ENCODE data around the gene DAAM2. TPM values are rescaled to one million over a fixed set of nuclear protein-coding genes. Genes with fewer than 3 reads are reported as not detected.

Gene DAAM2
- total and polyA plus RNA-seq, 2 donors, result 1.1 to 4.2 TPM

GRCh38 chr6:39945626-39946025 is 153.4 kb downstream of the DAAM2 start:
- WGBS, result 96% methylated on average over 1 of the region's 1 CpG
- H3K27ac ChIP-seq (ENCODE audit: low read depth in 1 of 2, low read length in 1 of 2), result no peak overlapping the region

DNA sequence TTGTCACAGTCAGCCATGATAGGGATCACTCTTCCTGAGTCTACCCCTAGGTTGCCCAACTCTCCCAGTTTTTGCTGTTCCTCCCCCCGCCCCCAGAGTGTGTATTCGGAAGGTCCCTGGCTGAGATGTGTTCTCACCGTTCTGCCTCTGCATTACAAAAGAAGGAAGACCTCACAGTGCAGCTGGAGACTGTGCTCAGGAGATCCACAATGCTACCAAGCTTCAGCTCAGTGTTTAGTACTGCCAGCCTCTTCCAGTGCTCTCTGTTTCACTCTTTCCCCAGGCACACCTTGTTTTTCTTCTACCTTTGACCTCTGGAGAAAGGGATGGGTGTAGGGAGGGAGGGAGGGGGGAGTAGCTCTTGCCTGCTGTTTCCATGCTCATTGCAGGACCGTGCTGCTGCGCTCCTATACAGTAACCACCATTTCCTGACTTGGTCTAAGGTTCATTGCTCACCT is 155.5 kb downstream of the DAAM2 start:
- Histone ChIP-seq H3K4me3 (ENCODE audit: low read length in 2 of 2) (no peak overlapping the region), H3K27ac (ENCODE audit: low read depth in 1 of 2, low read length in 1 of 2) (no peak overlapping the region), H3K4me1 (ENCODE audit: control insufficient read depth in 2 of 2, insufficient read depth in 2 of 2, low read length in 2 of 2) (peaks cover 2 to 5% of the 10 kb centered on the region in 2 donors), H3K9me3 (ENCODE audit: control insufficient read depth in 2 of 2, insufficient read depth in 1 of 2, low read length in 1 of 2) (no peaks in the 10 kb centered on the region), H3K36me3 (ENCODE audit: control insufficient read depth in 2 of 2, insufficient read depth in 2 of 2, low read length in 1 of 2) (no peaks in the 10 kb centered on the region), H3K27me3 (ENCODE audit: control insufficient read depth in 2 of 2, insufficient read depth in 1 of 2, low read length in 1 of 2) (peaks cover 0 to 3% of the 10 kb centered on the region in 2 donors)
- no peak for DNase-seq (ENCODE audit: low read depth in 6 of 9, low spot score in 9 of 9)
- 70% methylated on average over 5 of the region's 5 CpGs for WGBS

More at GRCh38 chr6:39945626-39946025, 153.4 kb downstream of the DAAM2 start:
- no peaks in the 10 kb centered on the region for H3K9me3 ChIP-seq (ENCODE audit: control insufficient read depth in 2 of 2, insufficient read depth in 1 of 2, low read length in 1 of 2)
- H3K36me3 ChIP-seq (ENCODE audit: control insufficient read depth in 2 of 2, insufficient read depth in 2 of 2, low read length in 1 of 2), result no peaks in the 10 kb centered on the region
- no peak for DNase-seq (ENCODE audit: low read depth in 6 of 9, low spot score in 9 of 9)
- peaks cover 0 to 3% of the 10 kb centered on the region in 2 donors for H3K27me3 ChIP-seq (ENCODE audit: control insufficient read depth in 2 of 2, insufficient read depth in 1 of 2, low read length in 1 of 2)
- no peak overlapping the region for H3K4me3 ChIP-seq (ENCODE audit: low read length in 2 of 2)
- peaks cover 2 to 5% of the 10 kb centered on the region in 2 donors for H3K4me1 ChIP-seq (ENCODE audit: control insufficient read depth in 2 of 2, insufficient read depth in 2 of 2, low read length in 2 of 2)

DNA sequence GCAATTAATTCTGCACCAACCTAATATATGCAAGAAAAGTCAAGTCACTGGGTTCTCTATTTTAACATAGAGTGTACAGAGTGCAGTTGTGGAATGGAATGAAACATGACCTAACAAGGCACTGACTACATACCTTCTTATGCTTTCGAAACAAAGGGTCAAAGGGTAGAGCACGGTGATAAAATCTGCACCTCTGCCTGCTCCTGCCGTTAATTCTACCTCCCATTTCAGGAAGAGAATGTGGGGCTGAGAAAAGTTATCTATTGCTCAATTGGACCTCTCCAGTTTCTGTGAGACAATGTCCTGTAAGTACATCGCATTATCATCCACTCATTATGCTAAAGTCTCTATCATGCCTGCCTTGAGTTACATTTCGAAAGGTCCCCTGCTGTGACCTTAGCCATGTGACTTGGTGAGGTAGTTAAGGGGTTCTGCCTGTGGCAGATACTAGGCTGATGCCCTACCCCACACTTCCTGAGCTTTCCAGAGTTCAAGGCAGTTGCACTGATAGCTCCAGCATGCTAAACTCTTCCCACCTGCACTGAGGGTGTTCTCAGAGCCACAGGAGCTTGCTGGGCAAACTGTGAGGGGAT is 156.1 kb downstream of the DAAM2 start:
- Histone ChIP-seq H3K27me3 (ENCODE audit: control insufficient read depth in 2 of 2, insufficient read depth in 1 of 2, low read length in 1 of 2) (peaks cover 0 to 3% of the 10 kb centered on the region in 2 donors), H3K27ac (ENCODE audit: low read depth in 1 of 2, low read length in 1 of 2) (no peak overlapping the region), H3K4me3 (ENCODE audit: low read length in 2 of 2) (no peak overlapping the region), H3K36me3 (ENCODE audit: control insufficient read depth in 2 of 2, insufficient read depth in 2 of 2, low read length in 1 of 2) (no peaks in the 10 kb centered on the region), H3K4me1 (ENCODE audit: control insufficient read depth in 2 of 2, insufficient read depth in 2 of 2, low read length in 2 of 2) (peaks cover 2 to 5% of the 10 kb centered on the region in 2 donors), H3K9me3 (ENCODE audit: control insufficient read depth in 2 of 2, insufficient read depth in 1 of 2, low read length in 1 of 2) (no peaks in the 10 kb centered on the region)
- DNase-seq (ENCODE audit: low read depth in 6 of 9, low spot score in 9 of 9), result no peak
- 84% methylated on average over 5 of the region's 5 CpGs for WGBS

DNA sequence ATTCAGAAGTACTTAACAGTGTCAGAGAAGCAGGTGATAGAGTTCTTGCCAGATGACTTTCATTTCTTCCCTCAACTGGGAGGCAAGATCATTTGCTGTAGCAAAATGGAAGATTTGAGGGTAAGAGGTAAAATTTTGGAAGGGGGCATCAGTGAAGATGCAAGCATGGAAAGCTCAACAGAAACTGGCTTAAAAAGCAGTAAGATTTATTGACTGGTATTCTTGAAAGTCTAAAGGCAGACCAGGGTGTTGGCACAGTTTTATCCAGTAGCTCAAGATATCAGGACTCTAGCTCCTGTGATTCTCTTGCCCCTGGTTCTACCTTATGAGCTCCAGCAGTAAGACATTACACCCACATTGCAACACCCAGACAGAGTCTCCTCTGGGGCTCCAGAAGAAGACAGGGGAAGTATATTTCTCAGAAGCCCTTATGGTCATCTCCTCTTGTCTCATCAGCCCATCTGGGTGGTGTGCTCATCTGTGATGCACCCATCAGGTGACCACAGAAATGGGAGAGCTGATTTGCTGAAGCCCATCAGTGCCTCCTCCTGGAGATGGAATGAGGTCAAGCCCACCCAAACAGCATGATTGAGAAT is 158.0 kb downstream of the DAAM2 start:
- DNase-seq (ENCODE audit: low read depth in 6 of 9, low spot score in 9 of 9), result no peak
- Histone ChIP-seq H3K36me3 (ENCODE audit: control insufficient read depth in 2 of 2, insufficient read depth in 2 of 2, low read length in 1 of 2) (no peaks in the 10 kb centered on the region), H3K27ac (ENCODE audit: low read depth in 1 of 2, low read length in 1 of 2) (no peak overlapping the region), H3K4me3 (ENCODE audit: low read length in 2 of 2) (no peak overlapping the region), H3K27me3 (ENCODE audit: control insufficient read depth in 2 of 2, insufficient read depth in 1 of 2, low read length in 1 of 2) (peaks cover 0 to 2% of the 10 kb centered on the region in 2 donors), H3K4me1 (ENCODE audit: control insufficient read depth in 2 of 2, insufficient read depth in 2 of 2, low read length in 2 of 2) (peaks cover 2 to 5% of the 10 kb centered on the region in 2 donors), H3K9me3 (ENCODE audit: control insufficient read depth in 2 of 2, insufficient read depth in 1 of 2, low read length in 1 of 2) (peaks cover 0 to 2% of the 10 kb centered on the region in 2 donors)

GRCh38 chr6:39951191-39951590 is 159.0 kb downstream of the DAAM2 start:
- peaks cover 0 to 2% of the 10 kb centered on the region in 2 donors for H3K27me3 ChIP-seq (ENCODE audit: control insufficient read depth in 2 of 2, insufficient read depth in 1 of 2, low read length in 1 of 2)
- WGBS, result 90% methylated on average over 5 of the region's 5 CpGs
- peaks cover 0 to 2% of the 10 kb centered on the region in 2 donors for H3K9me3 ChIP-seq (ENCODE audit: control insufficient read depth in 2 of 2, insufficient read depth in 1 of 2, low read length in 1 of 2)
- H3K4me1 ChIP-seq (ENCODE audit: control insufficient read depth in 2 of 2, insufficient read depth in 2 of 2, low read length in 2 of 2), result peaks cover 2 to 5% of the 10 kb centered on the region in 2 donors
- no peak for DNase-seq (ENCODE audit: low read depth in 6 of 9, low spot score in 9 of 9)
- no peak overlapping the region for H3K4me3 ChIP-seq (ENCODE audit: low read length in 2 of 2)
- no peak overlapping the region for H3K27ac ChIP-seq (ENCODE audit: low read depth in 1 of 2, low read length in 1 of 2)
- no peaks in the 10 kb centered on the region for H3K36me3 ChIP-seq (ENCODE audit: control insufficient read depth in 2 of 2, insufficient read depth in 2 of 2, low read length in 1 of 2)

GRCh38 chr6:39951716-39952115 is 159.5 kb downstream of the DAAM2 start:
- peaks cover 0 to 2% of the 10 kb centered on the region in 2 donors for H3K27me3 ChIP-seq (ENCODE audit: control insufficient read depth in 2 of 2, insufficient read depth in 1 of 2, low read length in 1 of 2)
- no peak overlapping the region for H3K27ac ChIP-seq (ENCODE audit: low read depth in 1 of 2, low read length in 1 of 2)
- peaks cover 0 to 2% of the 10 kb centered on the region in 2 donors for H3K9me3 ChIP-seq (ENCODE audit: control insufficient read depth in 2 of 2, insufficient read depth in 1 of 2, low read length in 1 of 2)
- DNase-seq (ENCODE audit: low read depth in 6 of 9, low spot score in 9 of 9), result no peak
- H3K36me3 ChIP-seq (ENCODE audit: control insufficient read depth in 2 of 2, insufficient read depth in 2 of 2, low read length in 1 of 2), result no peaks in the 10 kb centered on the region
- no peak overlapping the region for H3K4me3 ChIP-seq (ENCODE audit: low read length in 2 of 2)
- 96% methylated on average over 1 of the region's 1 CpG for WGBS
- peaks cover 2 to 5% of the 10 kb centered on the region in 2 donors for H3K4me1 ChIP-seq (ENCODE audit: control insufficient read depth in 2 of 2, insufficient read depth in 2 of 2, low read length in 2 of 2)

GRCh38 chr6:39952167-39952566 is 160.0 kb downstream of the DAAM2 start:
- DNase-seq (ENCODE audit: low read depth in 6 of 9, low spot score in 9 of 9), result no peak
- Histone ChIP-seq H3K4me3 (ENCODE audit: low read length in 2 of 2) (no peak overlapping the region), H3K4me1 (ENCODE audit: control insufficient read depth in 2 of 2, insufficient read depth in 2 of 2, low read length in 2 of 2) (peaks cover 2 to 5% of the 10 kb centered on the region in 2 donors), H3K36me3 (ENCODE audit: control insufficient read depth in 2 of 2, insufficient read depth in 2 of 2, low read length in 1 of 2) (no peaks in the 10 kb centered on the region), H3K9me3 (ENCODE audit: control insufficient read depth in 2 of 2, insufficient read depth in 1 of 2, low read length in 1 of 2) (peaks cover 0 to 2% of the 10 kb centered on the region in 2 donors), H3K27ac (ENCODE audit: low read depth in 1 of 2, low read length in 1 of 2) (no peak overlapping the region), H3K27me3 (ENCODE audit: control insufficient read depth in 2 of 2, insufficient read depth in 1 of 2, low read length in 1 of 2) (peaks cover 0 to 2% of the 10 kb centered on the region in 2 donors)
- WGBS, result 95% methylated on average over 4 of the region's 4 CpGs

GRCh38 chr6:39953076-39953618 is 161.0 kb downstream of the DAAM2 start:
- 86% methylated on average over 2 of the region's 2 CpGs for WGBS
- no peak for DNase-seq (ENCODE audit: low read depth in 6 of 9, low spot score in 9 of 9)
- Histone ChIP-seq H3K27ac (ENCODE audit: low read depth in 1 of 2, low read length in 1 of 2) (no peak overlapping the region), H3K27me3 (ENCODE audit: control insufficient read depth in 2 of 2, insufficient read depth in 1 of 2, low read length in 1 of 2) (peaks cover 0 to 2% of the 10 kb centered on the region in 2 donors), H3K4me1 (ENCODE audit: control insufficient read depth in 2 of 2, insufficient read depth in 2 of 2, low read length in 2 of 2) (no peaks in the 10 kb centered on the region), H3K4me3 (ENCODE audit: low read length in 2 of 2) (no peak overlapping the region), H3K9me3 (ENCODE audit: control insufficient read depth in 2 of 2, insufficient read depth in 1 of 2, low read length in 1 of 2) (peaks cover 0 to 2% of the 10 kb centered on the region in 2 donors), H3K36me3 (ENCODE audit: control insufficient read depth in 2 of 2, insufficient read depth in 2 of 2, low read length in 1 of 2) (no peaks in the 10 kb centered on the region)

Measured in thymus (tissue), 11 donors.